Small intestine (tissue), 16 donors: Measurements from ENCODE around the gene GPR12. TPM values are rescaled to one million over a fixed set of nuclear protein-coding genes. Genes with fewer than 3 reads are reported as not detected.
A peak's percentile ranks its signal among the peaks of the same experiment; 100 is the strongest.

ENCODE experiments used
- DNase-seq, 2 donors: peaks; one replicate each; pipeline versions ENCODE4 v3.0.0 to v3.0.0-alpha.2; 2013
- FAIRE-seq: peaks from 2 replicates; lab custom pipeline; 2012; peaks lifted over from hg19 to GRCh38; lab: Jason Lieb, UNC
- H3K27ac ChIP-seq, 3 donors: one replicate each; pipeline ENCODE4 v1.5.1; 2013; ENCODE audit warnings: low read length in 2 of 3, mild to moderate bottlenecking in 2 of 3, control low read depth in 1 of 3, inconsistent platforms in 1 of 3, low read depth in 1 of 3, moderate library complexity in 1 of 3
- H3K27me3 ChIP-seq, 3 donors: one replicate each; pipeline ENCODE4 v1.6.1; 2013; ENCODE audit warnings: low read length in 3 of 3, inconsistent platforms in 1 of 3; ENCODE audit not compliant: control insufficient read depth in 3 of 3, insufficient read depth in 3 of 3
- H3K36me3 ChIP-seq, 3 donors: one replicate each; pipeline ENCODE4 v1.6.1; 2013; ENCODE audit warnings: low read length in 3 of 3, inconsistent platforms in 1 of 3, low read depth in 1 of 3, mild to moderate bottlenecking in 1 of 3, moderate library complexity in 1 of 3; ENCODE audit not compliant: control insufficient read depth in 3 of 3, insufficient read depth in 2 of 3
- H3K4me1 ChIP-seq, 3 donors: one replicate each; pipeline ENCODE4 v1.6.1; 2013; ENCODE audit warnings: low read length in 2 of 3, inconsistent platforms in 1 of 3, low read depth in 1 of 3, mild to moderate bottlenecking in 1 of 3, moderate library complexity in 1 of 3; ENCODE audit not compliant: control insufficient read depth in 3 of 3, insufficient read depth in 2 of 3
- H3K4me3 ChIP-seq, 3 donors: one replicate each; pipeline ENCODE4 v1.5.1; 2013; ENCODE audit warnings: low read length in 3 of 3, control low read depth in 1 of 3, inconsistent platforms in 1 of 3, low read depth in 1 of 3, mild to moderate bottlenecking in 1 of 3, moderate library complexity in 1 of 3
- H3K9me3 ChIP-seq, 2 donors: one replicate each; pipeline ENCODE4 v1.6.1; 2013; ENCODE audit warnings: low read depth in 1 of 2, low read length in 1 of 2; ENCODE audit not compliant: control insufficient read depth in 2 of 2, insufficient read depth in 1 of 2
- WGBS, 3 donors: extraction: QIAGEN DNeasy Blood & Tissue Kit; methylation state at CpG; one replicate each; pipeline ENCODE4 v1.1.7; 2013; 5-methylcytosine and 5-hydroxymethylcytosine counted together
- long read RNA-seq, 10 donors: transcript quantifications; one replicate each; lab custom pipeline, GENCODE V29; 2026
- polyA plus RNA-seq, 4 donors: library from polyadenylated mRNA; stranded (reverse) in 3 of 4; unstranded in 1 of 4; fragments of 200-250 nt in 3 of 4; fragments of 120-200 nt in 1 of 4; gene quantifications; one replicate each; pipeline versions ENCODE4 v1.2.1 to v1.2.3, GENCODE V29; 2013
- donor health status: healthy with polysubstance abuse.
- donor health status: control.
- donor health status: control.
- donor health status: Bipolar disorder and iron deficiency.
- donor health status: healthy.

The GPR12 gene, protein sequence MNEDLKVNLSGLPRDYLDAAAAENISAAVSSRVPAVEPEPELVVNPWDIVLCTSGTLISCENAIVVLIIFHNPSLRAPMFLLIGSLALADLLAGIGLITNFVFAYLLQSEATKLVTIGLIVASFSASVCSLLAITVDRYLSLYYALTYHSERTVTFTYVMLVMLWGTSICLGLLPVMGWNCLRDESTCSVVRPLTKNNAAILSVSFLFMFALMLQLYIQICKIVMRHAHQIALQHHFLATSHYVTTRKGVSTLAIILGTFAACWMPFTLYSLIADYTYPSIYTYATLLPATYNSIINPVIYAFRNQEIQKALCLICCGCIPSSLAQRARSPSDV
- under 1 TPM in 2 of 4 donors, not detected in 2; 0.03 TPM for polyA plus RNA-seq
- long read RNA-seq, donor 1: 0 reads
- long read RNA-seq, donor 2: 0 reads
- long read RNA-seq, donor 3: 0 reads
- long read RNA-seq, donor 4: 0 reads
- long read RNA-seq, donor 5: 0 reads
- long read RNA-seq, donor 6: 0 reads
- long read RNA-seq, donor 7: 0 reads
- long read RNA-seq, donor 8: 0 reads
- long read RNA-seq, donor 9: 0 reads
- long read RNA-seq, donor 10, full-length matches to known transcripts: 2 of 2 reads
- long read RNA-seq, donor 10, partial matches to known transcripts: 0 of 2 reads
- long read RNA-seq, donor 10, other reads (novel, unspliced or antisense): 0 of 2 reads

DNA sequence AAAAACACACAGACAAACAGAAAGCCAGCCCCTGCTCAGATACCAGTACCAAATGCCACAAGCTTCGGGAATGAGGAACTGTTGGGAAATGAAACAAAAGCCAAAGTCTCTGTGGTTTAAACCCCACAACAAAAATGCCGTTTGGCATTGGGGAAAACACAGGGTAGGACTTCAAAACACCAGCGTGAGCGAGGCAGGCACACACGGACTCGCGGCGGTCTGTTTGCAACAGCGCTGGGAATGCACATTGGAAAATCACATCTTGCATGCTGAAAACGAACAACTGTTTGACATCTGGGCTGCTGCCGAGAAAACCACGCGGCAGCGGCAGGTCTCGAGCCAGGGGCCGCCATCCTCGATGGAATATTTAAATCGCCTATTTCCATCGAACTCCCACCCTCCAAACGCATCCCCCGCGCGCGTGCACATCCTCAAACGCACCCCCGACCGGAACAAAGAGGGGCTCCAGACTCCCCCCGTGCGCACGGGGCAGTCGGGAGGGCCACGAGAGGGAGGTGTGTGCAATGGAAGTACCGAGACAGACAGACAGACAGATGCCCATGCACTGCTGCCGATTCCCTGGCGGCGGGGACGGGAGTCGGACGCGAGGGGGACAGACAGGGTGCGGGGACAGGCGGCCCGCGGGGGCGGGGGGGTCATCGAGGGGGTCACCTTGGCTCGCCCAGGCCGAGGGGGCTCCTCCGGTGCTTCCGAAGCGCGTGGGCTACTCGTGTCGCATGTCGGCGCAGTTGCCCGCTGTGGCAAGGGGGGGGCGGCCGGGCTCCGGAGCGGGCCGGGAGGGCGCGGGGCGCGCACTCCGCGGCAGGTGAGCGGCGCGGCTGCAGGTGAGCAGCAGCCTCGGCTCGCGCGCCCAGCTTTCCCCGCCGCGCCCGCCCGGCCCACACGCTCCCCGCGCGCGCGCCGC is at the start of gene GPR12:
Gene GPR12, minus strand, starts transcription at position 880 of the 925 bp plus-strand sequence. CDS start 959 bp downstream, outside the sequence.
- H3K27ac ChIP-seq: no peak within 1 kb of the TSS
- FAIRE-seq (no peak), DNase-seq (peak in 1 of 2 donors; percentile 7)
- peaks cover 0 to 5% (median 3%) of the 10 kb centered on the region in 3 donors for H3K4me1 ChIP-seq
- 2 to 3% (median 2%) methylated on average over 47 to 87 of the region's 87 CpGs for WGBS, 3 donors
- peaks cover 13 to 50% (median 18%) of the 10 kb centered on the region in 3 donors for H3K27me3 ChIP-seq
- H3K36me3 ChIP-seq: no peaks in the 10 kb centered on the region
- H3K9me3 ChIP-seq: no peaks in the 10 kb centered on the region
- H3K4me3 ChIP-seq: peak within 1 kb of the TSS in 1 of 3 donors; percentile 35

DNA sequence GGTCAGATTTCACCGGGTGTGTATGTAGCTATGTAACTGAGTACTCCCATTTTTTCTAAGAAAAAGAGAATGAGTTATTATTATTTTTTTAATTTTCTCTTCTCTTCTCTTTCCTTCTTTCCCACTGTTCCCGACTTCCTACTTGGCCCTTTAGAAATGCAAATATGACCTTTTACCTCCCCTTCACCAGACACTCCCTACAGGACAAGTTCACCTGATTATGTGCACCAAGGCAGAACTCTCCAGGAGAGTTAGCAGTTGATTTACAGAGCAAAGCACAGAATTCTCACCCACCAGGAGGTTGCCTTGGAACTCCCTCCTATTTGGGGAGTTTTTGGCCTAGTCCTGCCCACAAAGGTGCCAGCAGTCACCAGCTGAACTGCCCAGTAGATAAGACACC is 49.5 kb upstream of the GPR12 start:
- WGBS, 3 donors: 3 to 40% (median 22%) methylated on average over 2 of the region's 2 CpGs
- Histone ChIP-seq H3K4me3 (no peak overlapping the region), H3K4me1 (peaks cover 0 to 3% (median 0%) of the 10 kb centered on the region in 3 donors), H3K27me3 (peaks cover 0 to 2% (median 0%) of the 10 kb centered on the region in 3 donors), H3K36me3 (no peaks in the 10 kb centered on the region), H3K9me3 (peaks cover 0 to 2% of the 10 kb centered on the region in 2 donors), H3K27ac (no peak overlapping the region)
- FAIRE-seq (no peak), DNase-seq (peak; percentile 31 to 53)

DNA sequence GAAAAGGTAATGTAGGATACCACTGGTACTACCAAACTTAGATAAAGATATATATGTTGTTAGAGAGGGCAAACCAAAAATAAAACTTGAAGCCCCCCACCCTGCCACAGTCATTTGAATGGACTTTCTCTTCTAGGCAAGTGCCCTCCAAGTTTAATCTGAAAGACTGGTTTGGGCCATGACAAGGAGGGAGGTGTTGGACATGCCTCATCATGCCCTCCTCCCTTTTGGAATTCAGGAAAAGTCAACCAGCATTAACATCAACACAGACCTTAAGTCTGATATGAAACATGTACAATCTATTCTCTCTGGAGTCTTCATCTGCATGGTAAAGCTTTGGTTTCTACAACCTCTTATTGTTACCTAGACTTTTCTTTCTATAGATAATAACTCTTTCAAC is 46.3 kb upstream of the GPR12 start:
- Histone ChIP-seq H3K27ac (no peak overlapping the region), H3K36me3 (no peaks in the 10 kb centered on the region), H3K9me3 (peaks cover 0 to 2% of the 10 kb centered on the region in 2 donors), H3K27me3 (peaks cover 0 to 2% (median 0%) of the 10 kb centered on the region in 3 donors), H3K4me1 (peaks cover 0 to 3% (median 0%) of the 10 kb centered on the region in 3 donors), H3K4me3 (no peak overlapping the region)
- FAIRE-seq: no peak
- DNase-seq: no peak

DNA sequence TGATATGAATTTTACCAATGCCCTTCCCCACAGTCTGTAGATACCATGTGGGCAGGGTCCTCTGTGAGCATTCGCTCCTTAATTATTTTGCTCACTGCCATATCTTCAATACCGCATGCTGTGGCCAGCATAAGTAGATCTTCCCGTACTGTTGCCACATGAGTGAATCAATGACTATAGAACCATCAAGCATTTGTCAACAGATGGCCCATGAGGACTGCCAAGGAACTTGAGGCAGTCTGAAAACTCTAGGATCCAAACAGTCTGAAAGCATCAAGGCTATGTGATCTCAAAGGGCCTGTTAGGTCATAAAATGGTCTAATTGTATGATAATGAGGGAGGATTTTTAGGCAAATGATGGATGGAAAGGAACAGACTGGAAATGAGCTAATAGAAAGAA is 27.4 kb upstream of the GPR12 start:
- WGBS, 3 donors: 78 to 86% (median 80%) methylated on average over 3 of the region's 3 CpGs
- FAIRE-seq: no peak

DNA sequence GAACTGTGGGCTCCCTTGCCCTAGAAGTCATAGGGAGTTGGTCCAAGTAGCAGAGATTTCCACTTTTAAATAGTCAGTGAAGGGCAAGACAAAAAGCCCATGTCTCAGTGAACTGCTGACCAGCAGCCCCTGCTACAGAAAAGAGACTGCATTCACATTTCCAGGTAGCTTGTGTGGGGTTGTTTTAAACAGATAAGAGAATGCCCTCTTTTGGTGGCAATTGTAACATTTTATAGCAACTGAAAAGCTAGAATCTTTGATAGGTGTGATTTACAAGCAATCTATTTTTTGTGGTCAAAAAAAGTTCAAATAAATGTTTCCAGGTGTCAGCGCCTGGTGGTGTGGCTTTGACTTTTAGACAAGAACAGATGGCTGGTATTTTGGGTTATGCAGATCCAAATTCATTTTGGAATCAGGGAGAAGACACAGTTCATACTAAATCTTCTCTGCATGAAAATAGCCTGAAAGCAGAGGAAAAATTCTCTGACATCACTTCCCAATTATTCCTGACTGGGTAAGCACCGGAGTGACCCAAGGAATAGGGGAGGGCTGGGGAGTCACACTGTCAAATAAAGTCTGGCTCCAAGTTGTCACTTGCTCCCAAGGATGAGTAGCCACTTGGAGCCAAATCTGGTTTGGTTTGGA is 26.2 kb upstream of the GPR12 start:
- no peaks in the 10 kb centered on the region for H3K9me3 ChIP-seq
- H3K27ac ChIP-seq: no peak overlapping the region
- H3K36me3 ChIP-seq: no peaks in the 10 kb centered on the region
- H3K27me3 ChIP-seq: peaks cover 0 to 33% (median 3%) of the 10 kb centered on the region in 3 donors
- WGBS, 3 donors: 85 to 94% (median 86%) methylated on average over 2 of the region's 2 CpGs
- DNase-seq (no peak), FAIRE-seq (no peak)
- no peak overlapping the region for H3K4me3 ChIP-seq
- no peaks in the 10 kb centered on the region for H3K4me1 ChIP-seq

More for the DNA sequence above, 27.4 kb upstream of the GPR12 start:
- H3K27me3 ChIP-seq: peaks cover 0 to 31% (median 3%) of the 10 kb centered on the region in 3 donors
- no peak overlapping the region for H3K27ac ChIP-seq
- H3K36me3 ChIP-seq: no peaks in the 10 kb centered on the region
- H3K4me1 ChIP-seq: no peaks in the 10 kb centered on the region
- no peaks in the 10 kb centered on the region for H3K9me3 ChIP-seq
- DNase-seq: no peak
- H3K4me3 ChIP-seq: no peak overlapping the region

DNA sequence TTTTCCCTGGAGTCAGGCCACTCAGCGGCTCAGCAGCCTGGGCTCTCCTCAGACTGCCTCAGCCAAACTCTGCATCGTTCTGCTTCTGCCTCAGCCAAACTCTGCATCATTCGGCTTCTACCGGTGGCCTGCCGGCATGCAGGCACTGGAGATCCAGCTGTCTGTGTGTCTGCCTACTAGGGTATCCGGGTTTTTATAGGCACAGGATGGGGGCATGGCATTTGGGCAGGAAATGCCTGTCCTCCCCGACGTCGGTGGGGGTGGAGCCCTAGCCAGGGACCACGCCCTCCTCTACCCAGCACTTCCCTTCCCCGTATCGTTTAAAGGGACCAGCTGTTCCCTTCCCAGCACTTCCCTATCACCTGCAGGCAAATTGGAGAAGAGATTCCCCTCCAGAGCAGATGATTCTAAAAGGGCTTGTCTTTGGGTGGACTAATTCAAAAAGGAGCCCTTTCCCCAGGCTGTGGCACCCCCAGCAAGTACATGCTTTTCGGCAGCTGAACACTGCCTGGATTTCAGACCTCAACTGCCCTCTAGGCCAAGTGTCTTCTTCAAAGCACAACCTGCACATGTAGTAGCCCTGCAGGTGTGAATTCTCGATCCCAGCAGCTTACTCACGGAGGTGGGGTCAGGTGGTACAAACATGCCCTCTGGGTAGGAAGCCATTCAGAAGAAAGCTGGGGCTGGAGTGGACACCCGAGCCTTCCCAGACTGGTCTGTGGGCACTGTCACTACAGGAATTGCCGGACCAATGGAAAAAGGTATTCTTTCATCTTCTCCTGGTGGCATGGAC is 25.4 kb upstream of the GPR12 start:
- 24 to 33% (median 29%) methylated on average over 14 to 17 of the region's 17 CpGs for WGBS, 3 donors
- H3K27ac ChIP-seq: no peak overlapping the region
- no peak overlapping the region for H3K4me3 ChIP-seq
- no peaks in the 10 kb centered on the region for H3K4me1 ChIP-seq
- FAIRE-seq: no peak
- no peaks in the 10 kb centered on the region for H3K9me3 ChIP-seq
- H3K36me3 ChIP-seq: no peaks in the 10 kb centered on the region
- peaks cover 0 to 33% (median 3%) of the 10 kb centered on the region in 3 donors for H3K27me3 ChIP-seq
- peak in 1 of 2 donors; percentile 10 for DNase-seq
